HG02642 (cell line): Measurements from ENCODE around the gene B3GAT1.
"Not testable (repeated sequence)": the region's sequence is repeated elsewhere in the genome, so short reads cannot be mapped to it uniquely, and the experiment has no call there.

ENCODE experiments used
- ATAC-seq: cut with Tn5 transposase; IDR thresholded peaks from one replicate; pipeline ENCODE4 v1.9.1; 2021; ENCODE audit warnings: mild to moderate bottlenecking; ENCODE audit not compliant: unreplicated experiment, poor library complexity

B3GAT1 gene

GRCh38 chr11:134360050-134360835 is 51.8 kb downstream of the B3GAT1 start:
- peak; percentile 78 for ATAC-seq

GRCh38 chr11:134359646-134360045 is 52.4 kb downstream of the B3GAT1 start:
- no peak for ATAC-seq

- no peak for ATAC-seq
These were observed 53.1 kb downstream of the B3GAT1 start for GRCh38 chr11:134358856-134359490.

GRCh38 chr11:134358165-134358855 is 53.7 kb downstream of the B3GAT1 start:
- no peak for ATAC-seq

- ATAC-seq = no peak
These were observed 54.5 kb downstream of the B3GAT1 start for GRCh38 chr11:134357545-134357839.

- ATAC-seq = no peak
These were observed 55.1 kb downstream of the B3GAT1 start for GRCh38 chr11:134356656-134357544.

GRCh38 chr11:134355656-134356055 is 56.4 kb downstream of the B3GAT1 start:
- ATAC-seq = no peak

GRCh38 chr11:134355136-134355535 is 56.9 kb downstream of the B3GAT1 start:
- no peak for ATAC-seq

- no peak for ATAC-seq
These were observed 59.9 kb downstream of the B3GAT1 start for GRCh38 chr11:134352111-134352510.

- no peak for ATAC-seq
These were observed 61.7 kb downstream of the B3GAT1 start for GRCh38 chr11:134350381-134350780.

GRCh38 chr11:134349802-134350355 is 62.2 kb downstream of the B3GAT1 start:
- no peak for ATAC-seq

GRCh38 chr11:134349109-134349801 is 62.8 kb downstream of the B3GAT1 start:
- no peak for ATAC-seq

GRCh38 chr11:134347441-134347840 is 64.6 kb downstream of the B3GAT1 start:
- ATAC-seq = no peak

GRCh38 chr11:134346976-134347350 is 65.1 kb downstream of the B3GAT1 start:
- no peak for ATAC-seq

- no peak for ATAC-seq
These were observed 65.7 kb downstream of the B3GAT1 start for GRCh38 chr11:134346101-134346975.

- ATAC-seq = no peak
These were observed 66.8 kb downstream of the B3GAT1 start for GRCh38 chr11:134345237-134345550.

GRCh38 chr11:134344497-134345236 is 67.4 kb downstream of the B3GAT1 start:
- not testable (repeated sequence) for ATAC-seq

GRCh38 chr11:134343646-134344045 is 68.4 kb downstream of the B3GAT1 start:
- ATAC-seq = no peak
